Stomach (tissue), 9 donors: ENCODE measurements around the gene ZNF507. TPM values are rescaled to one million over a fixed set of nuclear protein-coding genes. Genes with fewer than 3 reads are reported as not detected.

Experiments used
- DNase-seq, 2 donors: peaks; one replicate each; pipeline versions ENCODE4 v3.0.0 to v3.0.0-alpha.2; 2013 to 2019
- H3K27ac ChIP-seq, 5 donors: fragments of 200-600 bp in 4 of 5; sonication (generic) in 4 of 5; one replicate each; pipeline ENCODE4 v1.5.1; 2013 to 2019; ENCODE audit warnings: mild to moderate bottlenecking in 1 of 5, moderate library complexity in 1 of 5
- H3K27me3 ChIP-seq, 3 donors: fragments of 200-600 bp; sonication (generic); one replicate each; pipeline ENCODE4 v1.5.1; 2017 to 2019; ENCODE audit warnings: mixed run types in 1 of 3
- H3K36me3 ChIP-seq, 4 donors: fragments of 200-600 bp; sonication (generic); 1 replicate in 3 of 4; 2 replicates in 1 of 4; pipeline ENCODE4 v1.5.1; 2016 to 2019
- H3K4me1 ChIP-seq, 4 donors: fragments of 200-600 bp; sonication (generic); one replicate each; pipeline ENCODE4 v1.5.1; 2016 to 2019
- H3K4me3 ChIP-seq, 4 donors: fragments of 200-600 bp; sonication (generic) in 3 of 4; one replicate each; pipeline ENCODE4 v1.5.1; 2016 to 2019; ENCODE audit warnings: mild to moderate bottlenecking in 1 of 4
- H3K9me3 ChIP-seq, 4 donors: fragments of 200-600 bp; sonication (generic); one replicate each; pipeline ENCODE4 v1.5.1; 2016 to 2019
- EP300 ChIP-seq: sonication (generic); formaldehyde crosslinking; IDR thresholded peaks from one replicate; pipeline ENCODE4 v1.6.1; 2017; ENCODE audit warnings: antibody characterized with exemption
- POLR2A ChIP-seq, 4 donors: fragments of 450-650 bp; IDR thresholded peaks; one replicate each; pipeline ENCODE4 v1.6.1; 2016; ENCODE audit warnings: antibody characterized with exemption in 4 of 4, control low read depth in 2 of 4, mild to moderate bottlenecking in 1 of 4, moderate library complexity in 1 of 4
- POLR2AphosphoS5 ChIP-seq, 3 donors: sonication (generic); formaldehyde crosslinking; IDR thresholded peaks; one replicate each; pipeline ENCODE4 v1.6.1; 2016; ENCODE audit warnings: antibody characterized with exemption in 3 of 3
- WGBS, 5 donors: extraction: QIAGEN DNeasy Blood & Tissue Kit in 3 of 5; methylation state at CpG; one replicate each; pipeline versions ENCODE4 v1.1.5 to v1.1.7; 2013 to 2018; 5-methylcytosine and 5-hydroxymethylcytosine counted together
- intact Hi-C: fragments of 100-400 bp; cut with DNase I; formaldehyde crosslinking; loops from one replicate; pipeline ENCODE4 v1.15.1; 2023; ENCODE audit warnings: low total_unique reads
- polyA plus RNA-seq, 3 donors: library from polyadenylated mRNA; stranded (reverse); fragments of 200-250 nt; gene quantifications; one replicate each; pipeline ENCODE4 v1.2.3, GENCODE V29; 2013
- total RNA-seq, 5 donors: library from RNA; depleted of rRNA; stranded (reverse); fragments of >200 nt; gene quantifications; one replicate each; pipeline versions ENCODE4 v1.1.0 to v1.2.3, GENCODE V29; 2014 to 2016
- TF ChIP-seq, protein P1 (sequence below), 7 experiments: fragments of 450-650 bp in 4 of 7; fragments of 200-600 bp in 3 of 7; sonication (generic) in 3 of 7; IDR thresholded peaks; one replicate each; pipeline ENCODE4 v1.5.1; 2016 to 2019; ENCODE audit warnings: antibody characterized with exemption in 7 of 7, control low read depth in 2 of 7, mild to moderate bottlenecking in 1 of 7
- donor health status: healthy with polysubstance abuse.
- donor health status: Bipolar disorder and iron deficiency.
- donor health status: healthy.

The ZNF507 gene
- total and polyA plus RNA-seq, 8 donors, result 2.8 to 76.5 (median 16.9) TPM

DNA sequence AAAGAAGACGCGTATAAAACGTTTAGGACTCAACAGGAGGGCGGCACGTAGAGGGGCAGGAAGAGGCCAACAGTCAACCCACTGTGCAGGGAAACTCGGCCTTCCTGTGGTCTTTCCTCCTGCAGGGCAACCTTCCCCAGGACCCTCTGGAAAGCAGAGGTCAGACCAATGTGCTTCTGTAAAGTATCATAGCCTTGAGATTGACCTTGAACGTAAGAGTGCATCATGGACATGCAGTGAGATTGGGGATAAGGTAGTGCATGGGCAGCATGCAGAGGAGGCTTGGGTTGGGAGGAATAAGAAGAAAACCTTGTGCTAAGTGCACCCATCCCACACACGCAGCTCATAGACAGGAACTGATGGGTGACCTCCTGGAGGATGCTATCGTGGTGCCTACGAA is 34.0 kb upstream of the ZNF507 start:
- DNase-seq, result no peak
- TF ChIP-seq, protein P1, sequence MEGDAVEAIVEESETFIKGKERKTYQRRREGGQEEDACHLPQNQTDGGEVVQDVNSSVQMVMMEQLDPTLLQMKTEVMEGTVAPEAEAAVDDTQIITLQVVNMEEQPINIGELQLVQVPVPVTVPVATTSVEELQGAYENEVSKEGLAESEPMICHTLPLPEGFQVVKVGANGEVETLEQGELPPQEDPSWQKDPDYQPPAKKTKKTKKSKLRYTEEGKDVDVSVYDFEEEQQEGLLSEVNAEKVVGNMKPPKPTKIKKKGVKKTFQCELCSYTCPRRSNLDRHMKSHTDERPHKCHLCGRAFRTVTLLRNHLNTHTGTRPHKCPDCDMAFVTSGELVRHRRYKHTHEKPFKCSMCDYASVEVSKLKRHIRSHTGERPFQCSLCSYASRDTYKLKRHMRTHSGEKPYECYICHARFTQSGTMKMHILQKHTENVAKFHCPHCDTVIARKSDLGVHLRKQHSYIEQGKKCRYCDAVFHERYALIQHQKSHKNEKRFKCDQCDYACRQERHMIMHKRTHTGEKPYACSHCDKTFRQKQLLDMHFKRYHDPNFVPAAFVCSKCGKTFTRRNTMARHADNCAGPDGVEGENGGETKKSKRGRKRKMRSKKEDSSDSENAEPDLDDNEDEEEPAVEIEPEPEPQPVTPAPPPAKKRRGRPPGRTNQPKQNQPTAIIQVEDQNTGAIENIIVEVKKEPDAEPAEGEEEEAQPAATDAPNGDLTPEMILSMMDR (IDR thresholded peaks at IDR 0.05), result no peak
- TF ChIP-seq POLR2AphosphoS5 (IDR thresholded peaks at IDR 0.05), result no peak
- WGBS, 5 donors, result 78 to 93% (median 91%) methylated on average over 10 of the region's 10 CpGs

DNA sequence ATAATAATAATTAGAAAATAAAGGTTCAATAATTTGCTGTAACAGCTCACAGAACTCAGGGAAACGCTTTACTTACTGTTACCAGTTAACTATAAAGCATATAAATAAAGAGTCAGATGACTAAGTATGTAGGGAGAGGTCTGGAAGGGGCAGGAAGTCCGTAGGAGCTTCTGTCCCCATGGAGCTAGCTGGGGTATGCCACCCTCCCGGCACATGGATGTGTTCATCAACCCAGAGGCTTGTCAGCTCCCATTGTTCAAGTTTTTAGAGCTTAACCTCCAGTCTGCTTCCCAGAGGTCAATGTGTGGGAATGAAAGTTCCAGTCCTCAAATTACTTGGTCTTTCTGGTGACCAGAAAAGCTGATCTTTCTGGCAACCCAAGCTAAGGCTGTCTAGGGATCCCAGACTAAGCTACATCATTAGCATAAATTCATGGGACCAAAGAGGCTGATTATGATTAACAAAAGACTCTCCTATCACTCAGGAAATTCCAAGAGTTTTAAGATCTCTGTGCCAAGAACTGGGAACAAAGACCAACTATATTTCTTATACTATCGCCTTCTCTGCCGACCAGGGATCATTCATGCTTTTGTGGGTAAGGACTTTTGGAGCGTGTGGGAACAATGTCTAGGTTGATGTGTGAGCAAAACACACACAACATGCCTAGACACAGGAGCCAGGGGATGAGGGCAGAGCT is 31.7 kb upstream of the ZNF507 start:
- H3K27me3 ChIP-seq, result peaks cover 0 to 57% (median 6%) of the 10 kb centered on the region in 3 donors
- H3K4me3 ChIP-seq, result no peak overlapping the region
- TF ChIP-seq EP300 (no peak), POLR2A (IDR thresholded peaks at IDR 0.05) (no peak), POLR2AphosphoS5 (IDR thresholded peaks at IDR 0.05) (no peak)
- TF ChIP-seq, protein P1 (IDR thresholded peaks at IDR 0.05), result no peak
- DNase-seq, result no peak
- no peak overlapping the region for H3K27ac ChIP-seq
- no peaks in the 10 kb centered on the region for H3K36me3 ChIP-seq
- H3K4me1 ChIP-seq, result no peaks in the 10 kb centered on the region
- intact Hi-C loops, result no loop called here
- WGBS, 5 donors, result 34 to 63% (median 43%) methylated on average over 6 of the region's 6 CpGs
- no peaks in the 10 kb centered on the region for H3K9me3 ChIP-seq

More for the DNA sequence above, 34.0 kb upstream of the ZNF507 start:
- Histone ChIP-seq H3K36me3 (no peaks in the 10 kb centered on the region), H3K4me1 (no peaks in the 10 kb centered on the region), H3K27ac (no peak overlapping the region), H3K9me3 (no peaks in the 10 kb centered on the region), H3K4me3 (no peak overlapping the region), H3K27me3 (peaks cover 0 to 52% (median 6%) of the 10 kb centered on the region in 3 donors)
- intact Hi-C loops, result no loop called here

DNA sequence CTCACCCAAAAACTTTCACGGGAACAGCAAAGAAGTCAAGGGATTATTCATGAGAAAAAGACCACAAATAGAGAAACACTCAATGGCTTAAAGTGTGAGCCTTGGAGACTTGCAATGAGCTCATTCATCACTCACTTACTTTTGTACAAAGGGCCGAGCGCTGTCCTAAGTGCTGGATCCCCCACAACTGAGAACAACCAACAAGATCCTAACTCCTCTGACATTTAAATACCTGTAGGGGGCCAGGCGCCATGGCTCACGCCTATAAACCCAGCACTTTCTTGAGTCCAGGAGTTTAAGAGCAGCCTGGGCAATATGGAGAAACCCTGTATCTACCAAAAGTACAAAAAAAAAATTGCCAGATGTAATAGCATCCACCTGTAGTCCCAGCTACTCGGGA is 29.4 kb upstream of the ZNF507 start:
- Histone ChIP-seq H3K4me1 (no peaks in the 10 kb centered on the region), H3K27ac (no peak overlapping the region), H3K9me3 (no peaks in the 10 kb centered on the region), H3K36me3 (no peaks in the 10 kb centered on the region), H3K4me3 (no peak overlapping the region), H3K27me3 (peaks cover 0 to 34% (median 0%) of the 10 kb centered on the region in 3 donors)
- intact Hi-C loops, result no loop called here
- 74 to 90% (median 84%) methylated on average over 6 of the region's 6 CpGs for WGBS, 5 donors
- no peak for TF ChIP-seq POLR2A (IDR thresholded peaks at IDR 0.05)
- TF ChIP-seq, protein P1 (IDR thresholded peaks at IDR 0.05), result no peak
- DNase-seq, result no peak

DNA sequence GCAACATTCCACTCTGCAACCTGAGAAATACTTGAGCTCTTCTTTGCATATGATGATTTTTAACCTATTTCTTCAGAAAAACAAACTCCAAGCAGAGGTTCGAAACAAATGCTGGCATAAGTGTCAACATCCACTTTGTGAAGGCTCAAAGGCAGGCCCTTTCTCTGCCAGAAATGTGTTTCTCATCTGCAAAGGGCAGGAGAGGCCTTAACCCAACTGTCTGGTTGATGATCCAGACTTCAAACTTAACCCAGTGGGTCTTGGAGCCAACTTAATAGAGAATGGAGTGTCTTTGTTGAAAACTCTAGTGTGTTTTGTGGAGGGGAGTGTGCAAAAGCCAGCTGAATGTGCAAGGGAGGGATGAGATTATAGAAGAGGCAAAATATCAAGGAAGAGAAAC is 28.3 kb upstream of the ZNF507 start:
- Histone ChIP-seq H3K4me1 (no peaks in the 10 kb centered on the region), H3K36me3 (no peaks in the 10 kb centered on the region), H3K9me3 (no peaks in the 10 kb centered on the region), H3K4me3 (no peak overlapping the region), H3K27ac (no peak overlapping the region), H3K27me3 (peaks cover 0 to 32% (median 0%) of the 10 kb centered on the region in 3 donors)
- DNase-seq, result no peak
- TF ChIP-seq, protein P1 (IDR thresholded peaks at IDR 0.05), result no peak
- TF ChIP-seq EP300 (no peak), POLR2A (IDR thresholded peaks at IDR 0.05) (no peak), POLR2AphosphoS5 (IDR thresholded peaks at IDR 0.05) (no peak)
- WGBS, 5 donors, result 46 to 62% (median 50%) methylated on average over 1 of the region's 1 CpG
- intact Hi-C loops, result no loop called here
